NT2/D1 (cell line): ENCODE results near the gene PSMB10.

Source experiments
- SUZ12 ChIP-seq: IDR thresholded peaks from 2 replicates; pipeline ENCODE4 v1.6.1; 2011; ENCODE audit not compliant: insufficient read length, insufficient read depth; ENCODE audit errors: extremely low read depth
- YY1 ChIP-seq: IDR thresholded peaks from 2 replicates; pipeline ENCODE4 v1.6.1; 2011; ENCODE audit not compliant: insufficient read length, insufficient read depth
- ZNF274 ChIP-seq: IDR thresholded peaks from 2 replicates; pipeline ENCODE4 v1.6.1; 2011; ENCODE audit warnings: mild to moderate bottlenecking, low read depth, low read length

GRCh38 chr16:67948015-67948414 lies 11.4 kb upstream of the PSMB10 start:
- no peak for TF ChIP-seq YY1
- TF ChIP-seq SUZ12 = no peak
- no peak for TF ChIP-seq ZNF274
